AG10803 (cell line): Measurements from ENCODE around the gene ATF4.

Experiments
- DNase-seq: peaks from one replicate; pipeline ENCODE4 v3.0.0; 2010; ENCODE audit warnings: low read depth
- H3K4me3 ChIP-seq: 2 replicates; pipeline ENCODE4 v1.5.1; 2011; ENCODE audit warnings: mild to moderate bottlenecking, low read length, control low read depth
- CTCF ChIP-seq: conservative IDR thresholded peaks from 2 replicates; pipeline ENCODE4 v1.5.1; 2011; ENCODE audit warnings: mild to moderate bottlenecking, low read length, control low read depth, inconsistent platforms

ATF4 gene

GRCh38 chr22:39490135-39490798 lies 30.1 kb upstream of the ATF4 start:
- no peak overlapping the region for H3K4me3 ChIP-seq
- DNase-seq: peak; percentile 70
- TF ChIP-seq CTCF: no peak

GRCh38 chr22:39490966-39491680 lies 29.2 kb upstream of the ATF4 start:
- DNase-seq: no peak
- TF ChIP-seq CTCF: no peak
- no peak overlapping the region for H3K4me3 ChIP-seq

- TF ChIP-seq CTCF: no peak
- no peak overlapping the region for H3K4me3 ChIP-seq
- DNase-seq: no peak
Observed at GRCh38 chr22:39491696-39492095, 28.7 kb upstream of the ATF4 start.

- H3K4me3 ChIP-seq: no peak overlapping the region
- TF ChIP-seq CTCF: no peak
- no peak for DNase-seq
Observed at GRCh38 chr22:39492186-39492585, 28.2 kb upstream of the ATF4 start.

- no peak overlapping the region for H3K4me3 ChIP-seq
- no peak for TF ChIP-seq CTCF
- DNase-seq: peak; percentile 93
Observed at GRCh38 chr22:39493759-39494158, 26.6 kb upstream of the ATF4 start.

- H3K4me3 ChIP-seq: no peak overlapping the region
- peak; percentile 37 for DNase-seq
- no peak for TF ChIP-seq CTCF
Observed at GRCh38 chr22:39494471-39495120, 25.8 kb upstream of the ATF4 start.
